GM19099 (cell line): ENCODE data around the gene MCC.

ENCODE experiments used
- POLR2A ChIP-seq: IDR thresholded peaks from 3 replicates; pipeline ENCODE4 v1.6.1; 2011; ENCODE audit warnings: low read depth; ENCODE audit not compliant: insufficient read length; ENCODE audit errors: extremely low read depth

The MCC gene

DNA sequence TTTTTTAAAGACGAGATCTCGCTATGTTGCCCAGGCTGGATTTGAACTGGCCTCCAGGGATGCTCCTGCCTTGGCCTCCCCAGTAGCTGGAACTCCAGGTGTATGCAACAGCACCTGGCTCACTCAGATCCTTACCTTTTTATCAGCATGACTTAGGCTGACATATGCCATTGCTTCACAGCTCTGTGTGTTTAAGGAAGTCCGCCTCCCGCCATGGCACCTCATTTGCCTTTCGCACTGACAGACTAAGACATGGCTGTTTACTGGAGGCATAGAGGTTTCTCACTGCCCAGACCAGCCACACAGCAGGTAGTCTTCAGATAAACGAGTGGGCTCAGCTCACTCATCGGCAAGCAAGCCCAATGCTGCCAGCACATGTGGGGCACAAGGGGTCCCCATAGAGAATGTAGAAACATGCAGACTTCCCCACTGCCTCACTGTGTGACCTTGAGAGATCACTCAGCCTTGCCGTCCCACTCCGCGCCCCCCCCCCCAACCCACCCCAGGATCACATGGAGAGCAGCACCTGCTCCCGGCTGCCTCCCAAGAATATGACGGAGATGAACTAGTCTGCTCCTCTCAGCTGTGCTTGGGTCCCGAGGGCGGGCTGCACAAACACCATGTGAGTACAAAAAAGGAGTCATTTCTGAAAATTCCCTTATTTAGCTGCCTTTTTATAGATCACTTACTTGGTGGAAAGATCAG lies 448.9 kb downstream of the MCC start:
- no peak for TF ChIP-seq POLR2A

DNA sequence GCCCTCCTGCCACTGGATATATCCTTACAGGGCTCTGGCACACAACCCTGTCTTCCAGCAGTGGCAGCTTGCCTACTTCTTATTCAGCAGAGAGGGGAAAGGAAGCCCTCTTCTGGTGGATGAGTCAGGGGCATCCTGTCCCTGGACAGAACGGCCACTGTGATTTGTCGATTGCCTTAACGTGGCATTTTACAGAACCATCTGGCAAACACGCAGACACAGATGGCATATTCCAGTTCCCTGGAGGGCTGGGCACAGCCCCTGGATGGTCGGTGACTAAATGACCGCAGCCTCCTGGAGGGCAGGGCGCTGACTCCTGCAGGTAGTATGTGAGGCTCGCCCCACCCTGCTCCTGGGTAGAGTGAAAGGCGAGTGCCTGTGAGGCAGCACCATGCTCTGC lies 449.5 kb downstream of the MCC start:
- no peak for TF ChIP-seq POLR2A

DNA sequence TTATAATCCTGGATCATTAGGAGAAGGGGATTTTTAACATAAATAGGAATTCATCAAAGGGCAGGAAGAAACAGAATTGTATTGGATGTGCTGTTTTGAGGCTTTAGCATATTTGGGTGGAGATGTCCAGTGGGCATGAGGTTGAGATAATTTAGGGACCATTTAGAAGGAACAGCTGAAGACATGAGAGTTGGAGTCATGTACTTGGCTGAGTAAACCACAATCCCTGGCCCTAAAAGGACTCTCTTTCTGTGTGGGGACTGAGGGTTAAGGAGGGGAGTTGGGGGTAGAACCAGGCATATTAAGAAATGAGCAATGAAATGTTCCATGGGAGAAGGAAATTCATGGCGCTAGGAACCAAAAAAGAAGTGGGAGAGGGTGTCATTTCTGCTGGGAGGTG lies 450.1 kb downstream of the MCC start:
- no peak for TF ChIP-seq POLR2A

DNA sequence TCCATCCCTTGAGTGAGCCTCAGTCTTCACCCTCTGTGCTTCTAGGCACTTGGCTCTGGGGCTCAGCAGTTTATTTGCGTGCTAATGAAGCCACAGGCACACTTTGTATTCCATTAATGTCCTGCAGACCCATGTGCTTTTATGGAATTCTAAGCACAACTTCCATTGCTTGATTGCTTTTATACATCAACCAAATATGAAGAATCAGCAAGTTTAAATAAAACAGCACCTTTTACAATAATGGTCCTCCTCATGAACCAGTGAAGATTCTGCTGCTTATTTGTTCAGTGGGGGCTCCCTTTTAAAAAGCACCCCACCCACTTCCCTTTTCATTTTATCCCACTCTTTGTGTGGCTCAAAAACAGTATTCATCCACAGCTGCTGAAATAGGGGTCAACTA lies 451.4 kb downstream of the MCC start:
- TF ChIP-seq POLR2A, result no peak

DNA sequence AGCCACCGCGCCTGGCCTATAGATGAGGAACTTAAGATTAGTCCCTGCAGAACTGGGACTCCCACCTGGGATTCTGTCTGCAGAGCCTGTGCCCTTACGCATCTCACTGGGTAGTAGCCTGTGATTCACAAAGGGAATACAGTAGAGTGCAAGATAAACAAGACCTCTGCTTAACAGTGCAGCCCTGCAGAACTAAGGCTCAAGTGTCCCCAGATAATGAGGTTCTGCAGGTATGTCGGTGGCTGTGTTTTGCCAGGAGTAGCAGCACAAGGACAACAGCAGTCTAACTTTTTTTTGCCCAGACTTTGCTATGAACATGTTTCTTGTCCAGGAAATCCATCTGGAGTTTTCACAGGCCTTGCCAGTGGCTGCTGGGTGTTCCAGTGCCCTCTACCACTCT lies 451.9 kb downstream of the MCC start:
- TF ChIP-seq POLR2A, result no peak

DNA sequence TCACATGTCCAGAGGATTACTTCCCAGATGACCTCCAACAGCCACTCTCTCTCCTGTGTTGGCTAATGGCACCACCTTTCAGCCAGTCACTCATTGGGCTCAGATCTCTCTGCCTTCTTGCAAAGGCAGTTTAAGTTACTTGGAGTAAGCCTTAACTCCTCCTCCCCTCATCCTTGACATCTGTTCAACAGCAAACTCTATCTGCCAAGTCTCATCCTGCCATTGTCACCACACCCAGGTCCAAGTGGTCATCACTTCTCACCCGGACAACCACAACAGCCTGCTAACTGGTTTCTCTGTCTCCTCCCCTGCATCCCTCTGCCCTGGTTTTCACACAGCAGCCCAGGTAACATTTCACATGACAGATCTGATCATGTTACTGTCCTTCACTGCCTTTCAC lies 453.2 kb downstream of the MCC start:
- no peak for TF ChIP-seq POLR2A

DNA sequence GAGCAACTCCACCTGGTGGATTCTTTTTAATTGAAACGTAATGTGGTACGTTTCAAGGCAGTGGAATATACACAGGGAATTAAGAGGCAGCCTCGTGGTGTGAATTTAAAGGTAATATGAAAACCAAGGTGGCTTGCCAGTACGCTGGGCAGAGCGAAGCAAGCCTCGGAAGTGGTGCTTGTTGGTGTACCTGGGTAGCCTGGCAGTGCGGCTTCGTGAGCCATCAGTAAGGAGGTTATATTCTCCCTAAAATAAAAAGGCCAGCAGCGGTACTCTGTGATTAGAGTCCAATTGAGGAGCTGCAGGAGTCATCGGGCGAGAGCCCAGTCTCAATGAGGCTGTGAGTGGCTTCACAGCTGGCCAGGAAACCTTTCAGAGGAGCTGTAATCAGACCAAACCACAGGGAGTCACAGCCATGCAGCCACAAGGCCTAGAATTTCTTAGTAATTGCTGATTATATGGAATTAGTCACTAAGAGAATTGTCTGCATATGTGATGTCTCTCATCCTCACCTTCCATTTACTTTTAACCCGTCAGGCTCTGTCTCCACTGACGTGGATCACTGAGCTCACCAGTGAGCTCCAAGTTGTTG lies 454.0 kb downstream of the MCC start:
- TF ChIP-seq POLR2A, result no peak

DNA sequence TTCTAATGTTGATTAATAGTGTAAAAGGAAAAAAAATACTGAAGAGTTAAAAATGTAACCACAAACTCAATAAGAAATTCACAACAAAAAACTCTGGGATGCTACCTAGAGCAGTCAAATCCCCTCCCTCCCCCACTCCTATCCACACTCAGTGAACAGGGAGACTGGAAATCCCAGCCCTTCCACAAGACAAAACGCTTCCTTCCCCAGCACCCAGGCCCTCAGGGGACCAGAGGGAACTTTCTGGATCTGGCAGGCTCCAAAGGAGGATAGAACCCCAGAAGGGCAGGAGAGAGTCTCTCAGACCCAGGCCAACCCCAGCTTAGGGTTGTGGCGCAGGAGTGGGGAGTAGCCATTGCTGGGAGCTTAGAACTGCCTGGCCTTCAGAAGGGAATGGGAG lies 456.7 kb downstream of the MCC start:
- no peak for TF ChIP-seq POLR2A

DNA sequence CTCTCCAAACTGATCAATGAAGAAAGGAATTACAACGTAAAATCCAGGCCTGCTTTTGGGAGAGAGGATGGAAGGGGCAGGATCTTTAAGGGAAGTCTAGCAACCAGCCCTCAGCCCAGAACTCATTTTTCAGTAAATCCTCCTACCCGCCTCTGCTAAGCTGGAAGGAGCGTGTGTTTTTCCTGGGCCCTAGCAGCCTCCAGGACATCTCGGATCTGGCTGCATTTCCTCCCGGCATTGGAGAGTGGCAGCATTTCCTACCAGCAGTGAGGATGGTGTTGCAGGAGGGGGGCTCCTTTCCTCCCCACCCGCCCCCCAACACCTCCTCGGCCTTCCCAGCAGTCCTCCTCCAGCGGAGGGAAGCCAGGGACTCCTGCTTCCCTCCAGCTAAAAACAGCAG lies 457.1 kb downstream of the MCC start:
- no peak for TF ChIP-seq POLR2A

DNA sequence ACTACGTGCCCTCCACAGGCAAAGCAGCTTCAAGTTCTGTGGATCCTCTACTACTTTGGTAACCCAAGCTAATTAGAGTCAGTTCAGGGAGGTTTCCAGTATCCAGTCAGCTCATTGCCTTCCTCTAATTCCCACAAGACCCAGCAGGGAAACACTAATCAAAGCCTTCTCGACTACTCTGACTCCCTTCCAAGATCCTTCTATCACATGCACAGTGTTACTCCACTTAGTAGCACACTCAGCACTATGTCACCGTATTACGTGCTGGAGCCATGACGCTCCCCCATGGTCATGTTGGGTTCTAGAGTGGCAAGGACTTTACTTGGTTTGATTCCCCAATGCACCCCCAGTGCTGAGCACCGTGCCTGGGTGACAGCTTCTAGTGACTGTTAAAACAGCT lies 458.6 kb downstream of the MCC start:
- no peak for TF ChIP-seq POLR2A

DNA sequence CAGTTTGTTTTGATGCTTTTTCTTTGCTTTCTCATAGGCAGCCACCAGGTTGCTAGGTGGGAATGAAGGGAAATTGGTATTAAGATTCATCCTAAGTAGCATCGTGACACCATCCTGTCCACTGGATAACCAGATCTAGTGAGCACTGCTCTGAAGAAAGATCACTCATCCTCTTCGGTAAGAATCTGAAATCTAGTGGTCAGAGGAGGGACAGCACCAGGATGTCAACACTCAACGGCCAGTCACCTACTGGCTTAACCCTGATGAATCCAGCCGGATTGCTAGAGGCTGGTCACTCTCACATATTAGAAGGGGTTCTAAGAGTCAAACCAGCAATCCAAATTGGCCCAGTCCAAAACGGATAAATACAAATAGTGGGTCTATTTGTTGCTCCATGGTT lies 460.8 kb downstream of the MCC start:
- no peak for TF ChIP-seq POLR2A

DNA sequence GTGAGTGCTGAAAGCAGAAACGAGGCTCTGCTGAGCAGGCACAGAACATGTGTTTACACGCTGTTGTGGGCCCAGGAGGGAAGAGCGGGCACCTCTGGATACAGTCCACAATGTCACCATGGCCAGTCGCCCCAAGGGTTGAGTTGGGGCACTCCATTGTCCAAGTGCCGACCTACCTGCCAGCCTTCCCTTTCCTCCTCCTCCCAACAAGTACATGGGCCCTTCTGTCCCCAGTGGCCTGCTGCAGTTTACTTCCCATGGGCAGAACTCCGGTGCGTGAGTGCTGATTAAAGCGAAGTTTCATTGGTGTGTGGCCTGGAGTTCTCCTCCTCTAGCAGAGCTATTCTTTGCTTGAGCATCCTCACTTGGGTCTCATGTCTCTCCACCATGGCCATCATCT lies 461.2 kb downstream of the MCC start:
- no peak for TF ChIP-seq POLR2A

DNA sequence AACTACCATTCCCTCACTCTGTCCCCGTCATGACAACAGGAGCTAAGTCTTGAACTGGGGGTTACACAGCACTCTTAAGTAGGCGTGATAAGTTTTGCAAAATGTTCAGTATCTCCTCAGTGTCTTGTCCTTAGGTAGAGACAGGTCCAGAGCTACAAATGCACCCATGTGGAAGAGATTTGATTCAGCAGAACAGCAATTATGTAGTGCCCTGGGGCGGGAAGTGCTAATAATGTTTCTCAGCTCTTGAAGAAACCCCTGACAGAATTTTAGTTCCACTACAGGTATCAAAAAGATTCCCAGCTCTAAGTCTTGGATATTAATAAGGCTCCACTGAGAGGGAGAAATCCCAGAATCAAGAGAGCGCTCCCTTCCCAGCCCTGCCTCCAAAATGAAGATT lies 462.0 kb downstream of the MCC start:
- TF ChIP-seq POLR2A, result no peak

DNA sequence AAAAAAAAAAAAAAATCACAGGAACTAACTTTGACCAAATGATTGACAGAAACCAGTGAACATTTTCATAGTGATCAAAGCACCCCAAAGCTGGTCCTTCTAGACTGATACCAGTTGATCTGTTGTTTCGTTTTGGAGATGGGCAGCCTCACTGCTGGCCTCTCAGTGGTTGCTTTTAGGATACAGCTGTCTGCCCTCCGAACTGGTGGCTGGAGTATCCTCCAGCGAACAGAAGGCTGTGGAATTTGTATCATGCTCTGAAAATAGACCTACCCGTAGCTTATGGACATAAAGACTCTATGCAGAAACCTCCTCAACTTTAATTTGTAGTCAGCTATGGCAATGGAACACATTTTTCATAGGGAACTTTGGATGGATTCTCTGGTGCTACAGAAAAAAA lies 462.7 kb downstream of the MCC start:
- TF ChIP-seq POLR2A, result no peak

DNA sequence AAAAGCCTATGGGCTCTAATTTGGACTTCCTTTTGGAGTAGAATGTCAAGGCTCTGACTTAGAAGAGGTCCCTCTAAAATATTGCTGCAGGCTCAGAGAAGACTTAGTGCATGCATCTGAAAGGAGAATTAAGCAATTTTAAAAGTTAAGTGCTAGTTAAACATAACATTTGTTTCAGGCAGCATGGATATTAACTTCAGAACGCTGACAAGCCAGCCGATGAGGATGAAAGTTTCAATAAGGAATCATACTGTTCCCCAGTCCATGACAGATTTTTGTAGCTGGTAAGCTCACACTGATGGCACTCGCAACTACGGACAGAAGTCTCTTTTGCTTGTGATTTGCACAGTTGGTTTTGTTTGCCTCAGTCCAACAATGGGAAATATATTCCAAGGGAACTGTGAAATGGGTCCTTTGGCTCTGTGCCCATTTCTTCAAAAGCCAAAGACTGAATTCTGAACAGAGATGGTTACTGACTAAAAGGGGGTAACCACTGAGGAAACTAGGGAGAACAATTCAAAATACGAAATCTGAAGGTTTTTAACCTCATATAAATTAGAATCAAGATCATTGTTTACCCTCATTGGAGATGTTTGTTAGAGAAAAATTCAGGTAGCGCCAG lies 464.1 kb downstream of the MCC start:
- TF ChIP-seq POLR2A, result no peak

DNA sequence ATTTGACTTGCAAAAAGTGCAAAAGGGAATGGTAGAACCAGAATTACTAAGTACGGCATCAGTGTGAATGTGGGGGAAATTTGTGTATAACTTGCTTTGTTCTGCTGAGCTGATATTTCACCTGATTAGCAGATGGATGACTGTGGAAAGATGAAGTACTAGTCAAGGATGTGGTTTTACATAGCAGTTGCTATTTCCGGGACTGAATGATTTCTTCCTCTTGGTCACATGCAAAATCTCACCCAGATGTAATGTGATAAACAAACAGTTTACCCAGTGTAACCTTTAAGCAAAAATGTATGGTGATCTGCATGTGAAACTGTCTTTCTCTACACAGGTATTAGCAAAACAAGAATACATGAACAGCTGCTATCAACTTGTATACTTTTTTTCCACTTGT lies 465.6 kb downstream of the MCC start:
- no peak for TF ChIP-seq POLR2A
